Central memory CD8-positive, alpha-beta T cell (primary cell): ENCODE measurements around the gene PNKD.
A peak's percentile ranks its signal among the peaks of the same experiment; 100 is the strongest.

Source experiments
- ATAC-seq: fragments of 150-1000 bp; cut with Tn5 transposase; replicated peaks from 2 replicates; pipeline ENCODE4 v1.10.0; 2022; ENCODE audit warnings: mild to moderate bottlenecking, moderate FRiP score, moderate number of reproducible peaks; ENCODE audit not compliant: poor library complexity, severe bottlenecking; ENCODE audit errors: extremely low read depth
- DNase-seq, 2 donors: peaks; one replicate each; pipeline ENCODE4 v3.0.0; 2021; ENCODE audit warnings: low spot score in 2 of 2
- H3K27ac Mint-ChIP-seq: one replicate; pipeline ENCODE4 v1.8.0; 2022; ENCODE audit warnings: low read depth, mild to moderate bottlenecking, moderate library complexity, mixed read lengths
- H3K27me3 Mint-ChIP-seq: one replicate; pipeline ENCODE4 v1.8.0; 2022; ENCODE audit warnings: mixed read lengths
- H3K36me3 Mint-ChIP-seq: one replicate; pipeline ENCODE4 v1.8.0; 2022; ENCODE audit warnings: mild to moderate bottlenecking, moderate library complexity, mixed read lengths; ENCODE audit not compliant: insufficient read depth
- H3K4me1 Mint-ChIP-seq: one replicate; pipeline ENCODE4 v1.8.0; 2022; ENCODE audit warnings: mixed read lengths
- H3K4me3 Mint-ChIP-seq: one replicate; pipeline ENCODE4 v1.8.0; 2022; ENCODE audit warnings: mild to moderate bottlenecking, moderate library complexity, mixed read lengths
- H3K9me3 Mint-ChIP-seq: one replicate; pipeline ENCODE4 v1.8.0; 2022; ENCODE audit warnings: mixed read lengths

The PNKD gene

GRCh38 chr2:218260166-218260565 is 10.2 kb upstream of the PNKD start:
- no peaks in the 10 kb centered on the region for H3K9me3 Mint-ChIP-seq
- H3K27me3 Mint-ChIP-seq, result no peaks in the 10 kb centered on the region
- H3K4me3 Mint-ChIP-seq, result no peak overlapping the region
- H3K4me1 Mint-ChIP-seq, result peaks cover 24% of the 10 kb centered on the region
- no peak for DNase-seq
- no peak for ATAC-seq
- peaks cover 36% of the 10 kb centered on the region for H3K36me3 Mint-ChIP-seq
- no peak overlapping the region for H3K27ac Mint-ChIP-seq

DNA sequence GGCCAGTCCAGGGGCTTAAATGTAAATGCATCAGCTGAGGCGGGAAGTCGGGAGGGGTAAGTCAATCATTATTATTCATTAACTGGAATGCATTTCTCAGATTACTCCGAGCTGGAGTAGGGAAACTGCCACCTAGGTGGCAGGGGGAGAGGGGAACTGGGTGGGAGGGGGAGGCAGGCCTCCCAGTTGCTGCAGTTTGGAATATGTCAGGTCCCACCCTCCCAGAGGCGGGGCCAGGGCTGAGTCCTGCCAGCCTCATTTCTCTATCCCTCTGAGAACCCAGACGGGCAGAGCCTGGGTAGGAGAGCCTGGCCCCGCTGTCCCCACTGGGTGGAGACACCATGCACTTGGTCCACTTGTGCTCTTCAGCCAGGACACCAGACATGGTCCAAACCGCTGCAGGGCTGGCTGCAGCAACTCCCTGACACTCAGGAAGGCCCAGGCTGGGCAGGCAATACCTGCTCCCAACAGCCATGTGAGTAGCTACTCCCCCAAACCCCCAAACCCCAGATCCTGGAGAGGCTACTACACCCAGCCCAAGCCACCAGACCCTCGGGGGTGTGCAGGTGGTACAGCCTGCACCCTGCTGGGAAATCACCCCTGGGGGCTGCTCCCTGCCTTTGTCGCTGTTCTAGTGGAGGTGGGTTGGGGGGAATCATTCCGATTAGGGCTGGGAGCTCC is 9.4 kb upstream of the PNKD start, which contains the start of gene GPBAR1:
GPBAR1 (plus strand) TSS at position 274 of the 681 bp plus-strand sequence. CDS start 1,710 bp downstream, outside the sequence.
- H3K4me3 Mint-ChIP-seq, result no peak within 1 kb of the TSS
- H3K4me1 Mint-ChIP-seq, result peaks cover 32% of the 10 kb centered on the region
- no peak within 1 kb of the TSS for H3K27ac Mint-ChIP-seq

GRCh38 chr2:218261423-218262236 is 8.7 kb upstream of the PNKD start:
- DNase-seq, result no peak
- Mint-ChIP-seq H3K4me1 (peaks cover 36% of the 10 kb centered on the region), H3K4me3 (no peak overlapping the region), H3K36me3 (peaks cover 27% of the 10 kb centered on the region), H3K27me3 (no peaks in the 10 kb centered on the region), H3K27ac (no peak overlapping the region), H3K9me3 (no peaks in the 10 kb centered on the region)
- ATAC-seq, result no peak

More for the DNA sequence above, 9.4 kb upstream of the PNKD start, which contains the start of gene GPBAR1:
- ATAC-seq (no peak), DNase-seq (no peak)
- H3K9me3 Mint-ChIP-seq, result no peaks in the 10 kb centered on the region
- H3K27me3 Mint-ChIP-seq, result no peaks in the 10 kb centered on the region
- peaks cover 30% of the 10 kb centered on the region for H3K36me3 Mint-ChIP-seq

DNA sequence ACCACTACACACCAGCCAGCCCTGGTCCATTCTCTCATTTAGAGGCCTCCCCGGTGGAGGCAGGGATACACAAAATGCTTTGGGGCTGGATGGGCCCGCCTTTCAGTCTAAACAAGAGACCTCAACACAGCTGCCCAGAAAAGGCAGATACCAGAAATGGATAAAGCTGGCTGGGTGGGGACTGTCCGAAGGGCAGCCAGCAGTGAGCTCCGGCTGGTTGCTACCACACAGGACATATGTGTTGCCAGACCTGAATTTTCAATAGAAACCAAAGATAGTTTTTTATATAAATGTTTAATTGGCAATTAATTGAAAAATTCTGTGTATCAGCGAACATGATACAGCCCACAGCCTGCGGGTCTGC is 8.1 kb upstream of the PNKD start:
- H3K27ac Mint-ChIP-seq, result no peak overlapping the region
- no peaks in the 10 kb centered on the region for H3K27me3 Mint-ChIP-seq
- H3K9me3 Mint-ChIP-seq, result no peaks in the 10 kb centered on the region
- H3K4me1 Mint-ChIP-seq, result peaks cover 41% of the 10 kb centered on the region
- peaks cover 23% of the 10 kb centered on the region for H3K36me3 Mint-ChIP-seq
- DNase-seq (no peak), ATAC-seq (no peak)
- no peak overlapping the region for H3K4me3 Mint-ChIP-seq

DNA sequence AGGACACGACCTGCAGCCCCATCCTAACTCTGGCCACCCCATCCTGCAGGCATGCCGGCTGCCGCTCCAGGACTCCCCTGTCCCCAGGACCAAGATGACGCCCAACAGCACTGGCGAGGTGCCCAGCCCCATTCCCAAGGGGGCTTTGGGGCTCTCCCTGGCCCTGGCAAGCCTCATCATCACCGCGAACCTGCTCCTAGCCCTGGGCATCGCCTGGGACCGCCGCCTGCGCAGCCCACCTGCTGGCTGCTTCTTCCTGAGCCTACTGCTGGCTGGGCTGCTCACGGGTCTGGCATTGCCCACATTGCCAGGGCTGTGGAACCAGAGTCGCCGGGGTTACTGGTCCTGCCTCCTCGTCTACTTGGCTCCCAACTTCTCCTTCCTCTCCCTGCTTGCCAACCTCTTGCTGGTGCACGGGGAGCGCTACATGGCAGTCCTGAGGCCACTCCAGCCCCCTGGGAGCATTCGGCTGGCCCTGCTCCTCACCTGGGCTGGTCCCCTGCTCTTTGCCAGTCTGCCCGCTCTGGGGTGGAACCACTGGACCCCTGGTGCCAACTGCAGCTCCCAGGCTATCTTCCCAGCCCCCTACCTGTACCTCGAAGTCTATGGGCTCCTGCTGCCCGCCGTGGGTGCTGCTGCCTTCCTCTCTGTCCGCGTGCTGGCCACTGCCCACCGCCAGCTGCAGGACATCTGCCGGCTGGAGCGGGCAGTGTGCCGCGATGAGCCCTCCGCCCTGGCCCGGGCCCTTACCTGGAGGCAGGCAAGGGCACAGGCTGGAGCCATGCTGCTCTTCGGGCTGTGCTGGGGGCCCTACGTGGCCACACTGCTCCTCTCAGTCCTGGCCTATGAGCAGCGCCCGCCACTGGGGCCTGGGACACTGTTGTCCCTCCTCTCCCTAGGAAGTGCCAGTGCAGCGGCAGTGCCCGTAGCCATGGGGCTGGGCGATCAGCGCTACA is 7.4 kb upstream of the PNKD start:
- DNase-seq (no peak), ATAC-seq (no peak)
- Mint-ChIP-seq H3K9me3 (no peaks in the 10 kb centered on the region), H3K27me3 (no peaks in the 10 kb centered on the region), H3K4me3 (no peak overlapping the region), H3K36me3 (peaks cover 23% of the 10 kb centered on the region), H3K4me1 (peaks cover 41% of the 10 kb centered on the region), H3K27ac (no peak overlapping the region)

DNA sequence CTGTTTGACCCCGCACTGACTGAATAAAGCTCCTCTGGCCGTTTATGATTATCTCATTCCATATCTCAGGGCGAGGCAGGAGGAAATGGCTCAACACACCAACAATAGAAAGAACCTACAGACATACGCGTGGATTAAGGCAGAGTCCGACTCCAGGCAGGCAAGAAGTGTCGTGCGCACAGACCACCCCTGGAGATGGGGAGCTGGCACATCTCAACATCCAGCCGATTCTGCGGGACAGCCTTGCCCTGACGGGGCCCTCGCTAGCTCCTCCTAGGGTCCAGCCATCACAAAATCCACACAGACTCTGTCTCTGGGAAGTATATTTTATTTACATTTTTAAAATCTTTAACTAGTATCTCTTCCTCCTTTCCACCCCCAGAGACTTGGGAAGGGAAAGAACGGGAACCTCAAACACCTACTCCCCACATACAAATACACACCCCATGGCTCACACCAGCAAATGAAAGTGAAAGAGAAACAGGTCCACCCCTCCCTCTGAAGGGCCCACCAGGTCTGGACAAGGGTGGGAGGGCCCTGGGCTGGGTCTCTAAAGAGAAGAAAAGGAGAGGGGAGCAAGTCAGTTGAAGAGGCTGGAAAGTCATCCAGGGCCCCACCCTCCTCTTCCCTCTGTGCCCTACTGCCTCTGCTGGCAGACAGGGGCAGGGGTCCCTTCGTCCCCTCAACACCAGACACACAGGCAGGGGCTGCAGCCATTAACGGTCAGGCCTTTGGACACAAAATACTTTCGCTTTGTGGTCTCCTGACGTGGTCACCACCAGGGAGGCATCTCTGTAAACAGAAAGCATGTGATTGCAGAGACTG is 6.3 kb upstream of the PNKD start:
- Mint-ChIP-seq H3K36me3 (peaks cover 26% of the 10 kb centered on the region), H3K27me3 (no peaks in the 10 kb centered on the region), H3K4me1 (peaks cover 41% of the 10 kb centered on the region), H3K9me3 (no peaks in the 10 kb centered on the region), H3K4me3 (no peak overlapping the region), H3K27ac (no peak overlapping the region)
- DNase-seq (no peak), ATAC-seq (no peak)

DNA sequence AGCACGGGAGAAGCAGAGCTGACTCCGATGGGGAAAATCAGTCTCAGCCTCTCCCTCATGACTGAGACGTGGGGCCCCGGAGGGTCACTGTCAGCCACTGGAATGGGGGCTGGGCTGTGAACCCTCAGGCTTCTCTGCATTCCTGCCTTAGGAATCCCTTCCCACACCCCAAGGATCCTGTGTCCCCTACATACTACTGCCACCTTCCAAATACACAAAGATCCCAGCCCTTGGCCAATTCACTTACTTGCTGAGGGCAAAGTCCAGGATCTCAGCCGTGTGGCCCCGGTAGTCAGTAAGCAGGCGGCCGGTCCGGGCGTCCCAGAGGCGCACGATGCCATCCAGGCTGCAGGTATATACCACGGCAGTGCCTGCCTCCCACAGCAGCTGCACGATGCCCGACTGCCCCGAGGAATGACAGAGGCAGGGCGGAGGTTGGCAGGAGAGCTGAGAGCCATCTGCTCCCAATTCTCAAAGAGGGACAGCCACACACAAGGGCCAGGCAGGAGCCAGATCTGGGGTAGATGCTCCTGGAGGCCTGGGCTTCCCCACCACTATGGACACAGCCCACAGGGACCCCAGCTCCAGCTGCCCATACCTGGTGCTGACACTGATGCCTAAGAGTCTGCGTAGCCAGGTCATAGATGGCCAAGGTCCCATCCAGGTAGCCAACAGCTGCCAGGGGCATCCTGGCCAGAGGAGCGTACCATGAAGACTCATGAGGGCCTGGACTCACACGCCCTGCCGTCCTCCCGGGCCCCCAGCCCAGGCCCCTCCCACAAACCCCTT is 5.4 kb upstream of the PNKD start:
- Mint-ChIP-seq H3K27ac (no peak overlapping the region), H3K27me3 (no peaks in the 10 kb centered on the region), H3K36me3 (peaks cover 24% of the 10 kb centered on the region), H3K4me1 (peaks cover 49% of the 10 kb centered on the region), H3K4me3 (no peak overlapping the region), H3K9me3 (no peaks in the 10 kb centered on the region)
- no peak for ATAC-seq
- no peak for DNase-seq

- peaks cover 29% of the 10 kb centered on the region for H3K36me3 Mint-ChIP-seq
- H3K4me3 Mint-ChIP-seq, result no peak overlapping the region
- peaks cover 55% of the 10 kb centered on the region for H3K4me1 Mint-ChIP-seq
- no peaks in the 10 kb centered on the region for H3K27me3 Mint-ChIP-seq
- no peak for ATAC-seq
- H3K27ac Mint-ChIP-seq, result no peak overlapping the region
- H3K9me3 Mint-ChIP-seq, result no peaks in the 10 kb centered on the region
- no peak for DNase-seq
These were observed 4.7 kb upstream of the PNKD start for GRCh38 chr2:218265626-218266025.

DNA sequence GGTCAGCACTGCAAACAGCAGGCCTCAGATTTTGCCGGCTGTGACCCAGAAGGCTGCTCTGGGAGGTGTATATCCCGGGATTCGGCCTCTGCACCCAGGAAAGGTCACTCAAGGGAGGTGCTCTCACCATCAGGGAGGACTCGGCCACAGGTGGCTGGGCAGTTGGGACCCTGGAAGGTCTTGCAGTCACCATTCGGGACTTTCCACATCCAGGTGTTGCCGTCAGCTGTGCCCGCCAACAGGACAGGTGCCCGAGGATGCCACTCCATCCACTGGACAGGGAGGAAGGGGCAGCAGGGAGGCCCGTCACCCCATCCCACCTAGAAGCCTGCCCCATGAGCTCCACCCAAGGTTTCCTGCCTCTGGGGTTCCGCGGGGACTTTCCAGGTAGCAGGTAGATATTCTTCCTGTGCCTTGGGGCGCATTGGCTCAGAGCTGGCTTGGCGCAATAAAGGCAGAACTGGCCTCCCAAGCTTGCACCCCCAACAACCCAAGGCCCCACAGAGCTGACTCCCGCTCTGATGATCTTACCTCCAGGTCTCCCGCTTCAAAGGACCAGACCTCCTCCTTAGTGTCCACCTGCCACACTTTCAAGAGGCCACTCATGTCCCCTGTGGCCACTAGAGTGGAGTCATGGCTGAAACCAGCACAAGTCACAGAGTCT is 3.9 kb upstream of the PNKD start:
- Mint-ChIP-seq H3K27ac (peak overlapping the region; percentile 23), H3K4me1 (peaks cover 63% of the 10 kb centered on the region), H3K36me3 (peaks cover 29% of the 10 kb centered on the region), H3K9me3 (no peaks in the 10 kb centered on the region), H3K27me3 (no peaks in the 10 kb centered on the region), H3K4me3 (no peak overlapping the region)
- DNase-seq (no peak), ATAC-seq (no peak)

DNA sequence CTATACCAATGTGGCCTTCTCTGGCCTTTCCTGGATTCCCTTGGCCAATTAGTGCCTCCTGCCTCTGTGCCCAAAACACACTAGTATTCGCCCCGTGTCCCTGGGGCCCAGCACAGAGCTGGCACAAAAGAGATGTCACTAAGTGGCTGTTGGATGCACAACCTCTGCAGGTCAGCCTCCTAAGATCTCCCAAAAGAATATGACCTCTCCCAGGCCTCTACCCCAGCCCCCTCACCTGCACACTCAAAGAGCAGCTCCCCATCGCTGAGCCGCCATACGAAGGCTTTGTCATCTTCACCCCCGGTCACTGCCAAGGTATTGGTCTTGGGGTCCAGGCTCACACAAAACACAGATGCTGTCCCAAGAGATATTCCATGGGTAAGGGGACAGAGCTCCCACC is 3.1 kb upstream of the PNKD start:
- H3K27ac Mint-ChIP-seq, result peak overlapping the region; percentile 23
- H3K36me3 Mint-ChIP-seq, result peaks cover 27% of the 10 kb centered on the region
- no peaks in the 10 kb centered on the region for H3K27me3 Mint-ChIP-seq
- DNase-seq (no peak), ATAC-seq (no peak)
- H3K4me3 Mint-ChIP-seq, result peak overlapping the region; percentile 40
- H3K9me3 Mint-ChIP-seq, result no peaks in the 10 kb centered on the region
- H3K4me1 Mint-ChIP-seq, result peaks cover 71% of the 10 kb centered on the region
